Endothelial cell of umbilical vein (primary cell): ENCODE measurements around the gene PRMT2. TPM values are rescaled to one million over a fixed set of nuclear protein-coding genes. Genes with fewer than 3 reads are reported as not detected.
A peak's percentile ranks its signal among the peaks of the same experiment; 100 is the strongest.

Experiments
- BruUV-seq: library from RNA; stranded (reverse); fragments of 400-500 nt; replicated peaks from 2 replicates; lab custom pipeline; 2021; lab: Mats Ljungman, UMichigan
- CTCF ChIA-PET: fragments of 300-600, 350-600 bp; sonication (Branson Sonifier 250); formaldehyde crosslinking; loops from one replicate; lab custom pipeline; 2021; ENCODE audit warnings: antibody characterized with exemption, inconsistent platforms; lab: Charles Lee
- POLR2A ChIA-PET: fragments of 300-600, 350-600 bp; sonication (Branson Sonifier 250); formaldehyde crosslinking; loops from one replicate; lab custom pipeline; 2021; ENCODE audit warnings: antibody characterized with exemption, inconsistent platforms; lab: Charles Lee
- DNase-seq: peaks from one replicate; pipeline ENCODE4 v3.0.0-alpha.2; 2011; ENCODE audit warnings: low read depth, low spot score
- FAIRE-seq: peaks from 2 replicates; lab custom pipeline; 2011; peaks lifted over from hg19 to GRCh38; lab: Jason Lieb, UNC
- H2AFZ ChIP-seq: 2 replicates; pipeline ENCODE4 v1.6.0; 2012; ENCODE audit warnings: low read depth, low read length, control low read depth, inconsistent platforms
- H3K27ac ChIP-seq: 2 replicates; pipeline ENCODE4 v1.5.1; 2011; ENCODE audit warnings: low read depth, mild to moderate bottlenecking, control low read depth, low read length, moderate library complexity; ENCODE audit not compliant: insufficient read depth
- H3K27me3 ChIP-seq, 2 experiments: 2 replicates each; pipeline versions ENCODE4 v1.6.0 to v1.6.1; 2011; ENCODE audit warnings: low read length in 2 of 2, mixed read lengths in 1 of 2; ENCODE audit not compliant: control insufficient read depth in 2 of 2, insufficient read depth in 2 of 2
- H3K36me3 ChIP-seq, 2 experiments: 2 replicates in 1 of 2; 3 replicates in 1 of 2; pipeline ENCODE4 v1.5.1; 2011; ENCODE audit warnings: low read length in 2 of 2, mild to moderate bottlenecking in 1 of 2, moderate library complexity in 1 of 2; ENCODE audit not compliant: control insufficient read depth in 2 of 2, insufficient read depth in 2 of 2; ENCODE audit errors: extremely low read depth in 1 of 2
- H3K4me1 ChIP-seq: 3 replicates; pipeline ENCODE4 v1.5.1; 2011; ENCODE audit warnings: mild to moderate bottlenecking, low read length; ENCODE audit not compliant: control insufficient read depth, insufficient read depth; ENCODE audit errors: extremely low read depth
- H3K4me2 ChIP-seq: 2 replicates; pipeline ENCODE4 v1.6.1; 2011; ENCODE audit warnings: low read length, control low read depth, mixed read lengths; ENCODE audit not compliant: insufficient read depth
- H3K4me3 ChIP-seq, 3 experiments: fragments of 200-600 bp in 1 of 3; sonication (generic), shearing (Covaris generic) in 1 of 3; replicated peaks in 1 of 3; 2 replicates each; pipeline ENCODE4 v1.5.1; 2011 to 2016; ENCODE audit warnings: control low read depth in 3 of 3, low read length in 3 of 3, mild to moderate bottlenecking in 2 of 3, inconsistent platforms in 1 of 3, low read depth in 1 of 3, moderate library complexity in 1 of 3; ENCODE audit not compliant: insufficient read depth in 1 of 3
- H3K79me2 ChIP-seq: 2 replicates; pipeline ENCODE4 v1.6.0; 2012; ENCODE audit warnings: low read length, inconsistent platforms; ENCODE audit not compliant: control insufficient read depth, insufficient read depth
- H3K9ac ChIP-seq: replicated peaks from 2 replicates; pipeline ENCODE3; 2011; ENCODE audit warnings: low read length, control low read depth; ENCODE audit not compliant: insufficient read depth; ENCODE audit errors: extremely low read depth
- H3K9me1 ChIP-seq: replicated peaks from 3 replicates; pipeline ENCODE4 v1.6.0; 2011; ENCODE audit warnings: mild to moderate bottlenecking, low read length; ENCODE audit not compliant: control insufficient read depth, insufficient read depth; ENCODE audit errors: extremely low read depth
- H3K9me3 ChIP-seq: replicated peaks from 2 replicates; pipeline ENCODE4 v1.5.1; 2012; ENCODE audit warnings: low read length, inconsistent platforms; ENCODE audit not compliant: control insufficient read depth, insufficient read depth
- H4K20me1 ChIP-seq: replicated peaks from 2 replicates; pipeline ENCODE3; 2011; ENCODE audit warnings: mild to moderate bottlenecking, low read length; ENCODE audit not compliant: control insufficient read depth, insufficient read depth; ENCODE audit errors: extremely low read depth
- FOS ChIP-seq: IDR thresholded peaks from 2 replicates; pipeline ENCODE4 v1.6.1; 2011; ENCODE audit warnings: mild to moderate bottlenecking, low read length, moderate library complexity, borderline replicate concordance; ENCODE audit not compliant: insufficient read depth
- GATA2 ChIP-seq: IDR thresholded peaks from 2 replicates; pipeline ENCODE4 v1.7.0; 2011; ENCODE audit warnings: low read depth, mild to moderate bottlenecking, moderate library complexity, mixed read lengths, low read length; ENCODE audit not compliant: insufficient read length, insufficient read depth
- JUN ChIP-seq: IDR thresholded peaks from 2 replicates; pipeline ENCODE4 v1.6.1; 2011; ENCODE audit warnings: borderline replicate concordance, low read depth; ENCODE audit not compliant: insufficient read length, insufficient read depth
- POLR2A ChIP-seq: IDR thresholded peaks from 2 replicates; pipeline ENCODE4 v1.6.1; 2012; ENCODE audit warnings: low read depth, mild to moderate bottlenecking, control low read depth, low read length
- dilution Hi-C: fragments of 300-500 bp; cut with MboI; formaldehyde crosslinking; loops from one replicate; pipeline ENCODE4 v1.15.0; 2019; ENCODE audit warnings: low sequenced_read_pairs; ENCODE audit not compliant: extremely low pct_ligation_motif_present
- intact Hi-C: fragments of 100-400 bp; cut with micrococcal nuclease; formaldehyde crosslinking; loops from one replicate; pipeline ENCODE4 v1.10.0; 2022
- polyA plus RNA-seq, 4 experiments: library from polyadenylated mRNA; depleted of rRNA in 3 of 4; stranded (reverse) in 3 of 4; unstranded in 1 of 4; fragments of >200 nt; gene quantifications; 2 replicates each; pipeline versions ENCODE4 v1.2.1 to v1.2.3, GENCODE V29; 2011 to 2012; ENCODE audit warnings: missing spikeins in 1 of 4
- total RNA-seq: library from RNA; stranded (reverse); gene quantifications from 2 replicates; pipeline ENCODE4 v1.2.3, GENCODE V29; 2021
- TF ChIP-seq, protein P1 (sequence below): IDR thresholded peaks from 2 replicates; pipeline ENCODE4 v1.6.1; 2011; ENCODE audit not compliant: insufficient read depth, insufficient read length
- TF ChIP-seq, protein P2 (sequence below), 2 donors: IDR thresholded peaks; 1 replicate in 1 of 2; 2 replicates in 1 of 2; pipeline ENCODE4 v1.5.1; 2011; ENCODE audit warnings: low read length in 2 of 2, mild to moderate bottlenecking in 2 of 2, moderate library complexity in 2 of 2, control low read depth in 1 of 2, inconsistent platforms in 1 of 2, low read depth in 1 of 2; ENCODE audit not compliant: insufficient read depth in 1 of 2; ENCODE audit errors: extremely low read depth in 1 of 2

PRMT2 gene
- total and polyA plus RNA-seq, 2 donors (not counting 3 experiments of a cell fraction or from before 2014, with no cell fraction given), result 125 to 193 TPM

DNA sequence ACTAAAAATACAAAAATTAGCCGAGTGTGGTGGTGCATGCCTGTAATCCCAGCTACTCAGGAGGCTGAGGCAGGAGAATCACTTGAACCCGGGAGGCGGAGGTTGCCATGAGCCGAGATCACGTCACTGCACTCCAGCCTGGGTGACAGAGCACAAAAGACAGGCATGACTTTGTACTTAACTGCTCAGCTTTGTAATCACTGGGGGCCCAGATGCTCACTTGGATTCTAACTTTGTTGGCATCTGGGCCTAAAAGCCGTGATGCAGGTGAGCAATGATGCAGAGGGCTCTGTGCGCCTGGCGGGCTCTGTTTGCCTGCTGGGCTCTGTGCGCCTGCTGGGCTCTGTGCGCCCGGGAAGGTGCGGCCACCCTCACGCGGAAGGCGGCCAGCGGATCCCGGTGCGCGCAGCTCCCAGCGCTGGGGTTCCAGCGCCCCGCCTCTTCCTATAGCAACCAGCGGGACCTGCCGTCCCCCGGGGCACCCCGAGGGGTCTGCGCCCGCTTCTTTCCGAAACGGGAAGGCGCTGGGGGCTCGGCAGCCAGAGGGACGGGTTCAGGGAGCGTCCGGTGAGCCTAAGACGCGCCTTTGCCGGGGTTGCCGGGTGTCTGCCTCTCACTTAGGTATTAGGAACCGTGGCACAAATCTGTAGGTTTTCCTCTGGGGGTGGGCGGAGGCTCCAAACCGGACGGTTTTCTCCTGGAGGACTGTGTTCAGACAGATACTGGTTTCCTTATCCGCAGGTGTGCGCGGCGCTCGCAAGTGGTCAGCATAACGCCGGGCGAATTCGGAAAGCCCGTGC is 31.7 kb downstream of the PRMT2 start:
- DNase-seq, result peak; percentile 21
- POLR2A ChIA-PET, result no interaction called here
- intact Hi-C loops, result no loop called here

More for the DNA sequence above, 31.7 kb downstream of the PRMT2 start:
- peaks cover 16 to 20% of the 10 kb centered on the region in 2 experiments for H3K27me3 ChIP-seq
- peaks cover 14% of the 10 kb centered on the region for H3K4me1 ChIP-seq
- H2AFZ ChIP-seq, result peak overlapping the region; percentile 79
- H3K79me2 ChIP-seq, result no peaks in the 10 kb centered on the region
- H3K36me3 ChIP-seq, result peaks cover 0 to 6% of the 10 kb centered on the region in 2 experiments
- no peaks in the 10 kb centered on the region for H3K9me3 ChIP-seq
- no peak for TF ChIP-seq GATA2
- TF ChIP-seq, protein P1, sequence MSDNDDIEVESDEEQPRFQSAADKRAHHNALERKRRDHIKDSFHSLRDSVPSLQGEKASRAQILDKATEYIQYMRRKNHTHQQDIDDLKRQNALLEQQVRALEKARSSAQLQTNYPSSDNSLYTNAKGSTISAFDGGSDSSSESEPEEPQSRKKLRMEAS, result no peak
- TF ChIP-seq, protein P2, sequence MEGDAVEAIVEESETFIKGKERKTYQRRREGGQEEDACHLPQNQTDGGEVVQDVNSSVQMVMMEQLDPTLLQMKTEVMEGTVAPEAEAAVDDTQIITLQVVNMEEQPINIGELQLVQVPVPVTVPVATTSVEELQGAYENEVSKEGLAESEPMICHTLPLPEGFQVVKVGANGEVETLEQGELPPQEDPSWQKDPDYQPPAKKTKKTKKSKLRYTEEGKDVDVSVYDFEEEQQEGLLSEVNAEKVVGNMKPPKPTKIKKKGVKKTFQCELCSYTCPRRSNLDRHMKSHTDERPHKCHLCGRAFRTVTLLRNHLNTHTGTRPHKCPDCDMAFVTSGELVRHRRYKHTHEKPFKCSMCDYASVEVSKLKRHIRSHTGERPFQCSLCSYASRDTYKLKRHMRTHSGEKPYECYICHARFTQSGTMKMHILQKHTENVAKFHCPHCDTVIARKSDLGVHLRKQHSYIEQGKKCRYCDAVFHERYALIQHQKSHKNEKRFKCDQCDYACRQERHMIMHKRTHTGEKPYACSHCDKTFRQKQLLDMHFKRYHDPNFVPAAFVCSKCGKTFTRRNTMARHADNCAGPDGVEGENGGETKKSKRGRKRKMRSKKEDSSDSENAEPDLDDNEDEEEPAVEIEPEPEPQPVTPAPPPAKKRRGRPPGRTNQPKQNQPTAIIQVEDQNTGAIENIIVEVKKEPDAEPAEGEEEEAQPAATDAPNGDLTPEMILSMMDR (IDR thresholded peaks at IDR 0.05; ENCODE audit: extremely low read depth in 1 of 2, insufficient read depth in 1 of 2, low read depth in 1 of 2, low read length in 2 of 2), result no peak
- no peak for TF ChIP-seq JUN
- no peak for TF ChIP-seq POLR2A
- no peak for TF ChIP-seq FOS
- BruUV-seq, result no TSS peak
- H3K9me1 ChIP-seq, result no peaks in the 10 kb centered on the region
- no peak overlapping the region for H3K27ac ChIP-seq
- CTCF ChIA-PET, result interaction anchor here (0.8 kb wide), 1 partner anchor 9 kb away, joined by 4 read pairs; no protein-coding TSS in a partner anchor
- H3K9ac ChIP-seq, result no peak overlapping the region
- H3K4me3 ChIP-seq, result peak overlapping the region; percentile 26 to 58 (median 51)
- dilution Hi-C loops, result no loop called here
- no peak for FAIRE-seq
- peak overlapping the region; percentile 87 for H3K4me2 ChIP-seq
- H4K20me1 ChIP-seq, result no peaks in the 10 kb centered on the region
